GM21360 (cell line): Measurements from ENCODE around the gene KBTBD12.

Experiments
- ATAC-seq: cut with Tn5 transposase; IDR thresholded peaks from one replicate; pipeline ENCODE4 v1.9.1; 2021; ENCODE audit warnings: mild to moderate bottlenecking, moderate library complexity; ENCODE audit not compliant: unreplicated experiment

The KBTBD12 gene

DNA sequence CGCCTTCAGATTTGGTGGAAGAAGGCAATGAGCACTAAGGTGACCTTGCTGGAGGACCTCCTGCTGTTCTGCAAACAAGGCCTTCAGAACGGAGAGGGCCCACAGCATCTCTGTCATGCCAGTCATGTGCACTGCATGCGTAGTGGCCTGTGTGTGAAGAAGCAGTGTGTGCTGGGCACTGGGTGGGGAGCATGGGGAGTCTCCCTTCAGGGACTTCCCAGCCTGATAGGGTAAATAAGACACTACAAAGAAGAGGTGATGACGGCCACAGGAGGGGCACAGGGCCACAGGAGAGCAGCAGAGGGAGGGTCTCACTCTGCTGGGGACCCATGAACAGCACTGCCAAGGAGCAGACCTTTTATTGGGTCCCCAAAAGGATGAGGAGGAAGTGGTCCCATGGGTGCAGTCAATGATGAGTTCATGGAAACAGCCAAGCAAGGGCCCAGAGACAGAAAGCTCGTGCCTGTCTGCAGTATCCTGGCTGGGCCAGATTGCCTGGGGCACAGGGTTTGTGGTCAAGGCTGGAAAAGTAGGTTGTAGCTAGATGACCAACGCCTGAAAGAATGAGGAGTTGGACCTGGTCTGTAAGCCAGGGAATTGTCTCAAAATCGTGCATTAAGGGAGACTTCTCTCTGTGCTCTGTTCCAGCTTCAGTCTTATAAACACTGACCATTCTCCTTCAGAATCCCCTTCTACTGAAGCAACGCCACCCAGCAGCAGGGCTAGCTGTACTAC lies 69.4 kb downstream of the KBTBD12 start:
- no peak for ATAC-seq

DNA sequence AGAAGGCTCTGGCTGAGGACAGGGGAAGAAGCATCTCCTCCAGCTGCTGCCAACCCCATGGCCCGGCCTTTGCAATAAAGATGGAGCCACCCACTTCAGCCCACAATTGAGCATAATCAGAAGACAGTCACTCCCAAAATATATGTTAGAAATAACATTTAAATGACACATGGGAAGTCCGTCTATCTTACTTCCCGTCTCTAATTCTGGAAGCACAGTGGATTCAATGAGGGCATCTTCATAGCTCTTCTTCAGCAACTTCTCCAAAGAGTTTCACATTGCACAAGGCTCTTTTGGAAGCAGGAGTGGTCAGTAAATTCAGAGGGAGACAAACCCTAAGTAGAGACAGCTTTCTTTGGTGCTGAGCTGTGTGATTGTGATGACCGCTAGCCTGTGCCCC lies 70.2 kb downstream of the KBTBD12 start:
- ATAC-seq, result no peak

DNA sequence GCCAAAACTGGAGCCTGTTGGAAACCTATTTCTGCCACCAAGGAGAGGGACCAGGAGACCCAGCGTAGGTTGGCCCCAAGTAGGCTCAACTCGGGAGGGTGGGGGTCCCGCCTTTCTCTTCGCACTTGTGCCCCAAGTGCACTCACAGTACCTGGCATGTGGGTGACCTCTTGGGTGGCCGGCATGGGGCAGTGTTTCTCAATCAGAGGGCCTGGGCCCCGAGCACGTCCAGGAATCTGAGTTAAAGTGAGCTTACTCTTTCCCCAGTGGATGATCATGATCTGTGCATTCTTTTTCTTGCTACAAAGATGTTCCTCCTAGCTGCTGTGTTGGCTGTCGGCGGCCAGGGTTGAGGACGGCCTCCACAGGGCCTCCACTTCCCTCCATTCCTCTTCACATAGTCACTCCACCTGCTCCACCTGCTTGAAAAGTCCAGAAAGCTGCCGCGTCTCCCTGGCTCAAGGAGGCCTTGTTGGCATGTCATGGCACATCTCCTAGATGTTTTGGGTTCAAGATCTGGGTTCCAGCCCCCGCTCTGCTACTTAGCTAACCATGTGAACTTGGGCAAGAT lies 70.7 kb downstream of the KBTBD12 start:
- no peak for ATAC-seq

DNA sequence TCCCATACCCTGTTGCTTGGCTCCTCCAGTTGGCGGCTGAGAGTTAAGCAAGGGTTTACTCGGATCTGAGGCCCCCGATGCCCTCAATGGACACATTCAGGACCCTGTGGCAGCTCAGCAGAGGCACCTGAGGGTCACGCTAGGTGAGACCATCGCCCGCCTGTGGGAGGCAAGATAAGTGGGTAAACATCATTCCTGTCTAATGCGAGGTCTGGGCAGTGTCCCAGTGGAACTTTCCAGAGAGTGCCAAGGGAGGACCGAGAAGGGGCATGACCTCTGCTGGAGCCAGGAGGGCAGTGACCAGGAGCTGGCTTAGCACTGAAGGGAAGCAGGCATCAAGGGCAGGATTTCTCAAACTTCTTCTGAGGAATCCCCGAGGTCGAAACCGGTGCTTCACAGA lies 71.8 kb downstream of the KBTBD12 start:
- no peak for ATAC-seq

DNA sequence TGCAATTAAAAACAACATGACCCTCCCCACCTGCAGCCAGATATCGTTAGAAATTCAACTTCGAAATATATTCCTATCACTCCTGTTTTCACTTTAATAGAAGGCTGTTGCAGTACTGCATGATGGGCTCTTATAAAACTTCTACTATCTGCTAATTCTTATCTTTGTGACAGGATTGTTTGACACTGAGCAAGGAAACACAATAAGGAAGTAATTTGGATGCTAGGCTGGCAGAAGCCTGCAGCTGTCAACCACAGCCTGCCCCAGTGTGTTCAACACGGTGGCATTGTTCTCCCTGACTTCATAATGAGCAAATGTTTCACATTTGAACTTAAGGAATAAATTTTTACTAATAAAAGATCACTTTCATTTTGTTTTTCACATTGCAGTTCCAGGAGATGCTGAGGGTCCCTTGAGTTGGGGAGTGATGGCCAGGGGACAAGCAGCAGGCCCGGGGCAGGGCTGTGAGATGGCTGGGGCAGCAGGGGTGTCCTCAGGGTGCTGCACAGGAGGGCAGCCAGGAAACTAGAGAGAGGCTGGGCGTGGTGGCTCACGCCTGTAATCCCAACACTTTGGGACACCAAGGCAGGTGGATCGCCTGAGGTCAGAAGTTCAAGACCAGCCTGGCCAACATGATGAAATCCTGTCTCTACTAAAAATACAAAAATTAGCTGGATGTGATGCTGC lies 72.4 kb downstream of the KBTBD12 start:
- no peak for ATAC-seq

DNA sequence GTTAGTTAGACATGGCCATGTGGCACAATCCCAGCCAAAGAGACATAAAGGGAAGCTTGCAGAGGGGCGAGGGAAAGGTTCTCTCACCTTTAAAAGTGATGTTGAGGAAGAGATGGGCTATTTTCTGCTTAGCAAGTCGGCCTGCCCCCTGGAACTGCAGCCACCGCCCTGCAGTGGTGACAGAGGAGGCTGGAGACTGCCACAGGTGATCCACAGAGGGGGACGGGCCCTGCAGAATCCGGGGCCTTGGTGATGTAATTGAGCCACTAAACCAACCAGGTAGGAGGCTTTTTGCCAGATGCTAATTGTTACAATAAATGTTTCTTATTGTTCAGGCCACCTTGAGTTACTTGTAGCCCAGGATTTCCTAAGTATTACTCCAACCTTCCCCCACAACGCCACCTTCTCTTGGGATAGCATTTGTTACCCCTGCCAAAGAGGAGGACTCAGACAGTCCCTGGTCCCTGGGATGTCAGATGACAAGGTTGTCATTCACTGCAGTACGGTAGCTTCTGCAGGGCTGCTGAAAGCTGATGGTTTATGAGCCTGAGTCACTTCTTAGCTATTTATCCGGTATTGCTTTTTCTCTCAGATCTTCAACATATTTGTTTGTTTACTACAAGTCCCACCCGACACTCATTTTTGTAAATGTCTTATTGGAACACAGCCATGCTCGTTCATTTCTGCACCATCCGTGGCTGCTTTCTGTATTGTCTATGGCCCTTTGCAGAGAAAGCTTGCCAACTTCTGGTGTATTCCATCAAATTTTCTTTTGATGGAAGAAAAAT lies 73.9 kb downstream of the KBTBD12 start:
- no peak for ATAC-seq

DNA sequence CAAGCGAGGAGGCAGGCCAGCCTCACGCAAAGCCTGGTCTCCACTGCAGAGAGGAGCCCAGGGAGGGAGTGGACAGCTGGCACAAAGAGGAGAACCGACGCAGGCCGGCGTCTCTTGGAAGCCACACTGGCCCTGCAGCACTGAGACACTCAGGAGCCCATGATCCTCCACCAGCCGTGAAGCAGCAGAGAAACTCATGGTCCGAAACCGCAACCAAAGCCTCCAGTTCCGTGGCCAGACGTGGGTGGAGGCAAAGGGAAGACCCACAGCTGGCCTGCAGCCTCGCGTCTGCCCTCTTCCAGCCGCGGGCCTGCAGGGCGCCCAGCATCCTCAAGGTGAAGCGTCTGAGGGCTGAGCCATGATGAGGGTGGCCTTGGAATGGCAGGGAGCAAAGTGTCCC lies 75.0 kb downstream of the KBTBD12 start:
- ATAC-seq, result no peak

DNA sequence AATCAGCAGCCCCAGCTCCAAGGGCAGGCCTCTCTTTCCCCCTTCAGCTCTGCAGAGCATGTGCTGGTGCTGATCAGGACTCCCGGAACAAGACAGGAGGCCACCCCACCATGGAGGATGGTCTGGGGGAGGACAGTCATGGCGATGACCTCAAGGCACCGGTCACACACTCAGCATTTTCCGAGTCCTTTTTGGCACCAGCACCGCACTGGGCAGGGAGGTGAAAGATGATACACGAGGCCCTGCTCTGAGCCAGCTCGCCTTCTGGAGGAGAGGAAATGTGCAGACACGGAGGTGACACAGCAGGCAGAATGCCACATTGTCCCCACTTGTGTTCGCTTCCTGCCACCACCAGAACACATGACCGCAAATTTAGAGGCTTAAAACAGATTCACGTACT lies 75.4 kb downstream of the KBTBD12 start:
- no peak for ATAC-seq

DNA sequence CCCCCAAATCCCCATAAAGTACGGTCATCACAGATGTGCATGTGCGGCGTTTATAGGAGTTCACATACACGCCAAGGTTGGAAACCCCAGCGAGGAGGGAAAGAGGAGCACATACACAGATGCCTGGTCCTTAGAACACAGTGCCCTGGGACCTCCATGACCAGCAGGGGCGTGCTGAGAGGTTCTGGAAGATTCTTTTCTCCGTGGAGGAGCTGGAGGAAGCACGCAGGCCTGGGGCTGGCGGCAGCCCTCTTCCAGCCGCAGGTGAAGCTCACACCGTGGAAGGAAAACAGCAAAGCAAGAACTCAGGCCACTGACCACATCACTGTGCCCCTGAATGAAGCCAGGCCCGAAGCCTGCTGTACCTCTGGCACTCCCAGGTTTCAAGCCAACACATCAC lies 76.2 kb downstream of the KBTBD12 start:
- no peak for ATAC-seq

DNA sequence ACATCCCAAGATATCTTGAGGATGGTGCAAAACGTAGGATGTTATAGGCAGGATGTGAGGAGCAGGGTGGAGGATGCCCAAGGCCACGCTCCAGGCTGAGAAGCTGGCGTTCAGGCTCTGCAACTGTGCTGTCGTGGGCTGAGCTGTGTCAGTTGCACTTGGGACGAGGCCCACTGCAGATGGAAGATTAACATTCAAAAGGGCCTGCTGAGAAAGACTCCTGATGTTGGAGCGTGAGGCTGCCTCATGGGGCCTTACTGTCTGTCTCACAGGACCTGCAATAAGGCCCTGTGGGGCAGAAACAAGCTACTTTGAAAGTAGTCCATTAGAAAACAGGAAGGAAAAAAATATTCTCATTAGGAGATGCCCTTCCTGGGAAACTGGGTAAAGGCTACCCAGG lies 76.6 kb downstream of the KBTBD12 start:
- no peak for ATAC-seq

DNA sequence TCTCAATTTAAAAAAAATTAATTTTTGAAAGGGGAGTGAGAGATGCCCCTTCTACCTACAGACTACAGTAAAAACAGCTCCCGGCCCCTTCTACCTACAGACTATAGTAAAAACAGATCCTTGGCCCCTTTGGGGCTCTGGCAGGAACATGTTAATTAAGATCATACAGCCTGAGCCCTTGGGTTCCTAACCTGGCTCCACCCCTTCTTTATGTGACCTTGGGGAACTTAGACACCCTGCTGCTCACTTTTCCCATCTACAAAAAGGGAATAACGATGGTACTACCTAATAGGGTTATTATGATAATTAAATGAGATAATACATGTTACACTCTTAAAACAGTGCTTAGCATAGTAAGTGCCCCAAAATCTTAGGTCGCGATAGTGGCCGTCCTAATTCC lies 77.1 kb downstream of the KBTBD12 start:
- no peak for ATAC-seq

DNA sequence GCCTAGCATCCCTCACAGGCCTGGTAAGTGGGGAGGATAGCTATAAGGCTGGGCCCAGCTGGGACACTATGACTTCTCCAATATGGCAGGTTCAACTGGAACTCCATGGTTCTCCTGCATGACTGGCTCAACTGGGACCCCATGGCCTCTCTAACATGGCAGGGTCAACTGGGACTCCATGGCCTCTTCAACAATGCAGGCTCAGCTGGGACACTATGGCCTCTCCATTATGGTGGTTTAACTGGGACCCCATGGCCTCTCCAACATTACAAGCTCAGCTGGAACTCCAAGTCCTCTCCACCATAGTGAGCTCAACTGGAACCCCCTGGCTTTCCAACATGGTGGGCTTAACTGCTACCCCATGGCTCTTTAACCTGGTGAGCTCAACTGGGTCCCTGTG lies 79.0 kb downstream of the KBTBD12 start:
- ATAC-seq, result no peak

DNA sequence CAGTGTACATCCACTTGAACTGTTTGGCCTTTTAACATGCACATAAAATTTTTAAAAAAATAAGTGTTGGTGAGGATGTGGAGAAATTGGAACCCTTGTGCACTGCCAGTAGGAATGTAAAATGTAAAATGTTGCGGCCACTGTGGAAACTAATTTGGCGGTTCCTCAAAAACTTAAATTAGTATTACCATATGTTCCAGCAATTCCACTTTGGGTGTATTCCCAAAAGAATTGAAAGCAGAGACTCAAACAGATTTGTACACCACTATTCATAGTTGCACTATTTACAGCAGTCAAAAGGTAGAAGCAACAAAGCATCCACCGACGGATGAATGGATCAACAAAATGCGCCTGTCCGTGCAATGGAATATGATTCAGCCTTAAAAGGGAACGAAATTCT lies 82.0 kb downstream of the KBTBD12 start:
- ATAC-seq, result no peak

DNA sequence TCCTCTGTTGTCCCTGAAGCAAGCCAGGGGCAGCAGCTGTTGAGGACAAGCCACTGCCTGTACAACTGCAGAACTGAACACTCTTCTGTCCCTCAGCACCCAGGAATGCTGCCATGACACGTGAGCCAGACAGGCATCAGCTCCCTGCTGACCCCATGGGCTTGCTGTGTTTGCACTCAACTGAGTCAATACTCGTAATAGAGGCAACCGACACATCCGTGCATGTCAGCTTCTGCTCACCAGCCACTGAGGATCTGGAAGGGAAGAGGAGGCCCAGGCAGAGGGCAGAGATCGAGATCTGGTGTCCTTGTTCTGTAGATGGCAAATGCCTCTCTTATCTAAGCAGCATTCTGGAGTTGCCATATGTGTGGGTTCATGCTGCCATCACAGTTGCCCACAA lies 82.9 kb downstream of the KBTBD12 start:
- ATAC-seq, result no peak

DNA sequence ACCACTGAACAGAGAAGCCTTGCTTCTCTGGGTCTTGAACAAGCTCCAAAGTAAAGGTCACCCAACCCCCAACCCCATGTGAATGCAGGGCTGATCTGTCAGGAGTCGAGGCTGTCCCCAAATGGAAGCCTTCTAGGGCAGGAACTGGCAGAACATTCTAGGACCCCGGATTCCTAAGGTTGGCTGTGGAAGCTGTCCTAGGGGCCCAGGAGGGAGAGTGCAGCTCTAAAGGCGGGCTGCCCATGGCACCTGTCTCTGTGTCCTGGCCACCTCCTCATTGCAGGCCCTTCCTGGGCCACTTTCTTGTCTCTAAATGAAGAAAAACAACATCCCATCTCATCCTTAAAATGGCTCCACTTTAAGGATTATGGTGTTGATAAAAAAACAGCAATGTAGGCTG lies 83.6 kb downstream of the KBTBD12 start:
- no peak for ATAC-seq

DNA sequence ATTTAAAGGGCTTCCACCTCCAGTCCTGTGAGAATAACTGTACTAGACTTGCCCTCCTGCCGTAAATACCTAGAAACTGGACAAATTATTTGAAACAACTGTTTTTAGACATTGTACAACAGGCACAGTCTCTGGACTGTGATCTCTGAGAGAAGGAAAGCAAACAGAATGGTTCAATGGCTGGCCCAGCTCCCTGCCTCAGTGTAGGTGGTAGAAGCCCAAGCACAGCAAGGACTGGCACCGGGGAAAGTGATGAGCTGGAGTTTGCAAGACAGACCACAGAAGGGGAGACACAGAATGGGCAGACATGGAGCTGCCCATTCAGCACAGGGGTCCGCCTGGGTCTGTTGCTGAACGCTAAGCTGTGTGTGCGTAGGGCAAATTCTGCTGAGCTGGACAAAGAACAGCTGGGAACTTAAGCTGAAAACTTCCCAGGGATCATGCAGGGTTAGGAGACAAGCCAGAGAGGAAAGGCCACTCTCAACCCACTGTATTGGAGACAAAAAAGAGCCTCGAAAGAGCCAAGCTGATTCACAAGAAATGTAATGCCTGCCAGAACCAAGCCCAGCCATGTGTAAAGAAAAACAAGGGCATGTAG lies 84.6 kb downstream of the KBTBD12 start:
- no peak for ATAC-seq

DNA sequence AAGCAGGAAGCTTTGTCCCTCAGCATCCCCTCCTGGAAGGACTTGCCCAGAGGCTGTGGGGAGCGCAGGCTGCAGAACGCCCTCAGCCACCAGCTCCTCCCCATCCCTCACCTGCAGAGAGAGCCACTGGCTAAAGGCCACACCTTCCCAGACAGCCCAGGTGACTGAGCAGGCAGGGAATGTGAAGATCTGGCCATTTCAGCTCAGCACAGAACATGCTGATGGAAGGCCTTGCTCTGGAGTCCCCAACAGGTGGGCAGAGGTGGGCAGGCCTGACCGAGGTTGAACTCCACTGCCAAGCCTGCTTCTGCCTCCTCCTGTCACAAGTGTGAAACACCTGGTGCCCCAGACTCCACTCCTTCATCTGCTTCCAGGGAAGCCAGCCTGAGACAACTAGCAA lies 86.5 kb downstream of the KBTBD12 start:
- no peak for ATAC-seq

DNA sequence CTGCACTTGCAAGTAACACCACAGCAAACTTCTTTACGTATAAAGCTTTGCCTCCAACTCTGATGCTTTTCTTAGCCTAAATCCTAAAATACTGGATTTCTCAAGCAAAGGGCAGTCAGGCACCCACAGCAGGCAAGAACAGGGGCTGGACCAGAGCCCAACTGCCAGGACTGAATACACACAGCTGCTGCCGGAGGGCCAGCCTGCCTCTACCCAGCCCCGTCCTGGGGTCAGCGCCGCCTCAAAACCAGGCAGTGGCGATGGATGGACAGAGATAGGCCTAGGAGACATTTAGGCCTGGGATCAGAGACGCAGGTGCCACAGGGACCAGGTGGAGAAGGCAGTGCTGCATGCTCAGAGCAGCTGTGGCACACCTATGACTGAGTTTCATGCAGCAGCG lies 89.6 kb downstream of the KBTBD12 start:
- no peak for ATAC-seq

DNA sequence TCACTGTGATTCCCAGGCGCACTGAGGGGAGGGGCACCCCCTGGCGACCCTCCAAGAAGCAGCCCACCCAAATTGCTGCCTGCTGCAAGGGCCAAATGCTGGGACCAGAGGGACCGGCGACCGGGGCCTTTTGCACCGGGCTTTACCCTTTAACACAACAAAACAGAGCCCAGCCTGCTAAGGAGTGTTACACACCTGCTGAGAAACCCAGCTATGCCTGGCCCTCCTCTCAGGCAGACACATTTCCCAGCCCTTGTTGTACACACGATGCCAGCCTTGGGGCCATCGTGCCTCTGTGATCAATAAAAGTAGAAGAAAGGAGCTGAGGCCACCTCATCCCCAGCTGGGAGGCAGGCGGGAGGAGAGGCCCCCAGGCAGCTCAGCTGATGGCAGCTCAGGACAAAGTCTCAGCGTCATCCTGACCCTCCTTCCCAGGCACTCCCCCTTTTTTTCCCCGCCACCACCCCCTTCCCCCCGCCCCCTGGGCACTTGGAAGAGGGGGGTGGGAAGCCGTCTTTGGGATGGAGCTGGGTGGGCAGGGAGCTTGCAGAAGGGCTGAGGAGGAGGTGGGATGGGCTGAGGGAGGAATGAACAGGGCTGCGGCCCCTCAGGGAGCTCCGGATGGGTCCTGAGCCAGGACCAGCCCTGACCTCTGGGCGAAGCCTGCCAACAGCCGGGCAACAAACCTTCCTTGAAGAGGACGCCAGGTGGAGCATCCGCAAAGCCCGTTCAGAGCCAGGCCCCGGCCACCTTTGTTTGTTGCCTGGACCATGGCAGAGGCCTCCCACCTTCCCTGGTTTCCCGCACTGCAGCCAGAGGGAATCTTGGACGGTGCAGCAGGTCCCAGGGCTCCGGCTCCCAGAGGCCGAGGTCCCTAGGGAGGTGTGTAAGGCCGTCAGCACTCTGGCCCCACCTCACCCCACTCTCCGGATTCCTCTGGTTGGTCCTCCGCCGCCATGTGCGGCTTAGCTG lies 91.3 kb downstream of the KBTBD12 start:
- ATAC-seq, result no peak

DNA sequence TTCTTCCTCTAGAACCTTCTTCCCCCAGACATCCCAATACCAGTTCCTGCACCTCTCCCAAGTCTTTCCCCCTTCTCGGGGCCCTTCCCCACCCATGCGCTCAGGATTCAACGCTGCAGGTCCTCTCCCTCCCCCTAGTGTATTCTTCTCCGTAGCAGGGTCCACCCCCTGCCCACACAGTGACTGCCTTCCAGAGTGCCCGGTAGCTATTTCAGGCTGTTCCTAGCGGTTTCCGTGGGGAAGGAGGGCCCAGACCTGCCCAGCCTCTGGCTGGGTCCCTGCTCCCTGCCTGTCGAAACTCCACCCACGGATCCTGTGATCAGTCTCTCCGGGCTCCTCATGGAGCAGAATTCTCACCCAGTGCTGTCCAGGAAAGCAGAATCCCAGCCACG lies 92.0 kb downstream of the KBTBD12 start:
- ATAC-seq, result no peak
